ENCODE data around the gene SURF4.

SURF4 gene

DNA sequence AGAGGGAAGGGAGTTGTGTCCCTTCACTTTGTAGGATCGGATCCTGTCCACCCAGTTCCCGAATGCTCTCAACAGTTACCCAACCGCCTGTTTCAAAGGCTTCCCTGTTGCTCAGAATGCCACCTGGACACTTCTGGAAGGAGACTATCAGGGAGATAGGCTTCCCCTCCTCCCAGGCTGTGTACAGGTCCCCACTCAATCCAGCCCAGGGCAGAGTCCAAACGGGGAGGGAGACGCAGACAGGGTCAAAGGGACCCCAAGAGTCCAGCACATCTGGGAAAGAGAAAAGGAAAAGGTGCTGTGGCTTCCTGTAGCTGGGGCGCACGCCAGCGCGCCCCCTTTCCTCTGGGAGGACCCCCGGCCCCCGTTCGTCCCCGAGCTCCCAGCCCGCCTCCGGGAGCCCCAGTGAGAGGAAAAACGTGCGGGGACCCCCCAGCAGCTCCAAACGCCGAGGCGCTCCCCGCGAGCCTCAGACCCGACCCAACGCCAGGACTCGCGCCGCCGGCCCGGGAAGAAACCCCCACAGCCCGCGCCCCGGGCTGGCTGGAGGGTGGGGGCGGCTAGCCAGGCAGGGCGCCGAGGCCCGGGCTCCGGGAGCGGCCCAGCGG lies 640 bp downstream of the SURF4 start:
- no peak for DNase-seq (ENCODE audit: low read depth in 2 of 2)

DNA sequence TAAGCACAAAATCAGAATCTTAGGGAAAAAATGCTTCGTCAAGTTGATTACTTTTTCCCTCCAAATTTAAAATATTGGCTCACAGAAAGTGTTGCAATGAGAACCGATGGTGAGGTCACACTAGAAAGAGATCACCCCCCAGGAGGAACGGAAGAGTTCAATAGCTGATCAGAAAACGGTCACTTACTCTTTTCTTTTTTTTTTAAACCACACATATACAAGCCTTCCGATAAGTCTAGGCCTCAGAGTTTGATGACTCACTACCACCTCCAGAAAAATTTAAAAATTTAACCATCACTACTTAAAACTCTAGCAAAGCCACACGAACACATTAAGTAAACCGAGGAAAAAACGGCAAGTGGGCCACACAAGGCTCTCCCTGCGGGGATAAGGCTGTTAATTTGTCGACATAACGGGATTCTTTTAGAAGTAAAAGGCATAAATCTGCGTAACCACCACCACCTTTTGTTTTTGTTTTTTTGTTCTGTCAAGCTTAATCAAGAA lies 1.2 kb downstream of the SURF4 start:
- no peak for DNase-seq (ENCODE audit: low read depth in 2 of 2)

DNA sequence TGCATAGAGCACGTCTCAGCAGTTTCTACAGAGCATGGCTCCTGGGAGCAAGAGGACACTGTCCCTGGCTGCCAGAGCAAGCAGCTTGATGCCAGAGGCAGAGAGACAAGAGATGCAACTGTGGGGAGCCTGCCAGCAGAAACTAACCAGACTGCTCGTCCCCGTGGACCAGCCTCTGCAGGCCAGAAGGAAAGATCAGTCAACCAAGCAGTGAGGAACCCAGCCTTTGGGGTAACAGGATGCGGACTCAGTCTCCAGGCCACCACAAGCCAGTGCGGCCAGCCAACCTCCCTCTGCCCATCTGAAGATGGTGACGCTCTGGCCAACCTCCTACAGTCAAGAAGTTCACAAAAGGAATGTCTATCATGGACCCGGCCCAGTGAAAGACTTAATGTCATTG lies 3.7 kb downstream of the SURF4 start:
- DNase-seq (ENCODE audit: low read depth in 2 of 2), result no peak

DNA sequence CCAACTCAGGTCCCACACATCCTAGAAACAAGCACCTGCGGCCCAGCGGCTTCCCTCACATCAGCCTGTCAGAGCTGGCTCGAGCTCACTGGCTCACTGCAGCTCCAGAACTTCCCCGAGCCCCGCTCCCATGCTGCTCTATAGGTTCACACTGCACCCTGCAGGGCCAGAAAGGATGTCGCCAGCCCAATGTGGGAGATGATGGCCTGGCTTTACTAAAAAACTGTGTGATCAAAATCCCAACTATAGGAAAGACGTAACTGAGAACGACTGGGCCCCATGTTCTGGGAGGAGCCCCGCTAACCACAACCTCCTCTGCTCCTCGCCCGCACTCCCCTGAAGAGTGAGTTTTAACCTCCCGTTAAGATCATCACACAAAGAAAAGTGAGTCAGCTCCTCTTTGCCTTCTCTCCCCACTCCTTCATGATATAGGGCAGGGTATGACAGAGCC lies 4.6 kb downstream of the SURF4 start:
- no peak for DNase-seq (ENCODE audit: low read depth in 2 of 2)

DNA sequence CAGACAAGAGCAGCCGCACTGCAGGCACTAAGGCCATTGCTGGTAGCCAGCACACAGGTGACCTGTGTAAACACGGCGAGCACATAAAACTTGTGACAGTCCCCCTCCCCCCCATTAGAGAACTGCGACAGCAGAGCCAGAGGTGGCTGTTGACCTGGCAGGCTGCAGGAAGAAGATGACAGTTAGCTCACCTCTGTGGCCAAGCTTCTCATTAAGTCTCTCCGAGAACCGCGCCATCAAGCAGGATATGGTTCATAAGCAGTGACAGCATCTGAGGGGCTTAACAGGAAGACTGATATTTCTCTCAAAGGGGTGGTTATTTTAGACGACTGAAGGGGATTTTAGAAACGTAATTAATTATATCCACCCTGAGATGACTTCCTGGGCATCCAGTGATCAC lies 5.2 kb downstream of the SURF4 start:
- no peak for DNase-seq (ENCODE audit: low read depth in 2 of 2)

DNA sequence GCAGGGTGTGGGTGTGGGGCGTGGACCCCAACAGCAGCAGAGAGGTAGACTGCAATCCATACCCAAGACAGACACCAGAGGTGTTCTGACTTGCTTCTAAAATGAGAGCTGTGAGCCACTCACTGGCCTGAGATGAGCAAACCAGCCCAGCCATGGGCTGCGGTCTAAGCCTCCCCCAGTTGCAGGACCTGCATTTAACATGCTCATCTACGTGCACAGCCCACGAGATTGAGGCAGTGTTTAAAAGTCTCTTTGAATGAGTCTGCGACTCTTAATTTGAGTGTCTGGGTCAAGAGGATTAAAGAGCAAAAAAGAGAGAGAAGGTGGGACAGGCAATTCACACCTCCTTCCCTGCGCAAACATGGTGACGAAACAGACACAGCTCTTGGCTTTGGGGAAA lies 5.9 kb downstream of the SURF4 start:
- DNase-seq (ENCODE audit: low read depth in 2 of 2), result no peak

DNA sequence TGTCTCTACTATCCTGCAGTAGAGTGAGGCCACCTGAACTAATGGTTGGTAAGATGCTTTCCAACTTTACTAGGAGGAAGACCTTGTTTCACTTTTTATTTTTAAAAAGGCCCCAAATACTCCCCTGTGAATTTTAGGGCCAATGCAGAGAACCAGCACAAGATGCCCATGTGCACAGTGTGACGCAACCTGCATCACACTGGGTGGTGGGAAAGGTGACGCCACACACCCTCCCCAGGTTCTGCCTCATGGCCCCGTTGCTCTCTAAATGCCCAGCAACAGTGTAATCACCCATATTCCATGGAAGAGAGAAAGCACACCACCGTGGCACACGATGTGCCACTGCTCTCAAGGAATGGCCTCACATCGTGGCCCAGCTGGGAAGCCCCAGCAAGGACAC lies 6.4 kb downstream of the SURF4 start:
- DNase-seq (ENCODE audit: low read depth in 2 of 2), result no peak

DNA sequence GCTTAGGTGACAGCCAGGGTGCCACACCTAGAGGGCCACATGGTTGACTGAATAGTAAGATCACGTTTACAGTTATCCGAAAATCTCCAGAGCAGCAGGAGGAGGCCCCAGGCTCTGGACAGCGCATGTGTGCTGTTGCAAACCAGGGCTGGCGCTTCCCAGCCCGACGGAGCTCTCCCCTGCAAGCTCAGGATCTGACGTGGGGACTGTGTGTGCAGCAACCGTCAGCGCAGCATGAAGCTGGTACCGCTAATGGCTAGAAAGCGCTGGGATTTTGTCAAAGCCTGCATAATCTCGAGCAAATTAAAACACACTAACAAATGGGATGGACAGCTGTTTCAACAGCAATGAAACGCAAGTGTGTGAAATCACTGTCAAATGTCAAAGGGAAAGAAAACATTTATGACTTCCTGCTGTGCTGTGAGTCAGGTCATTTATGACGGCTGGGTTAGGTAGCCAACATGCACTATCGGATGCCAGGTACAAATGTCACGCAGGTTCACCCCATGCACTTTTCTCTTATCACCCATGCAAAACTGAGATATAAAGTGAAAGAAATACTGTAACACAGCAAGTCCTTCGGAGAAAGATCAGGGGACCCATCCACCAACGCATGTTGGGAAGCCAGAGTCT lies 7.5 kb downstream of the SURF4 start:
- no peak for DNase-seq (ENCODE audit: low read depth in 2 of 2)

DNA sequence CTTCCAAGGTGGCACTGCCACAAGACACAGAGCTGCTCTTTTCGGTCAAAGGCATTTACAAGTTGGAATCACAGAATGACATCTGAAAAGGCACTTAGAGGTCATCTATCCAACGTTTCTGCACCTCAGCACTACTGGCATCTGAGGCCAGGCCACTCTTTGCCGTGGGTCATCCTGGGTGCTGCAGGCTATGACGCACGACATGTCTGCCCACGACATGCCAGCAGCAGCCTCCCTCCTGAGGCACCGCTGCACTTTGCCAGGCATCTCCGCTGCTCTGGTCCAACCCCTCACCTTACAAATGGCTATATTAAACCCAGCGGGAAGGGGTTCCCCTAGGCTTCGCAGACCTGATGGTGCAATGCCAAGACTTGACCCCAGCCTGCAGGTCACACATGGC lies 8.1 kb downstream of the SURF4 start:
- no peak for DNase-seq (ENCODE audit: low read depth in 2 of 2)

DNA sequence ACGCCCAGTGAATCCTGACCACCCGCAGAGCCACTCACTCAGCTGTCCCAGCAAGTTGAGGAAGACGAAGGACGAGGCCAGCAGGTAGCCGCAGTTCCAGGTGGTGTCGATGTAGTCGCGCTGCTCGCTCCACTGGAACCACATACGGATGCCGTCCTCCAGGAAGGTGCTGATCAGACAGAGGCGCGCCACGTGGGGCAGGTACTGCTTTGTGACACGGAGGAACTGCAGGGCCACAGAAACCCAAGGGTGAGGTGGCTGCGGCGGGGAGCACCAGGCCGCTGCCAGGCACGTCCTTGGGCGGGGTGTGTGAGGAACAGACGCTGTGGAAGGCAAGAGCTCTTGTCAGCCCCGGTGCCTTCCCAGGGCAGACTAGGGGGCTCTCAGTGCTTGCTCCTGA lies 8.6 kb downstream of the SURF4 start:
- DNase-seq (ENCODE audit: low read depth in 2 of 2), result no peak

DNA sequence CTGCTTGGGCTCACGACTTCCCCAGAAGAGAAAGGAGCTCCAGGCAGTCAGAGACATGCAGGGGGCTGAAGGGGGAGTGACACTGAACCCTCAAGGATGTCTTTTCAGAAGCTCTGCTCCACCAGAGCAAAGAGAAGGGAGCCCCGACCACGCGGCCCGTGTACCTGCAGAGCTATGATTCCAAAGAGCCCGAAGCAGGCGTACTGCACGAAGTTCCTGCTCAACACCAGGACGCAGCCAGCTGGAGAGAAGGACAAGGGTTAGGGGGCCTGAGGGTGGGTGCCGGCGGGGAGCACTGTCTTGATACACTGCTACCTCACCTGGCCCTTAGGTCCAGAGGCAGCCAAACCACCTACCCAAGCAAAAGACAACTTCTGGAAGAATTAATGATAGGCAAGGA lies 9.4 kb downstream of the SURF4 start:
- DNase-seq (ENCODE audit: low read depth in 2 of 2), result no peak

DNA sequence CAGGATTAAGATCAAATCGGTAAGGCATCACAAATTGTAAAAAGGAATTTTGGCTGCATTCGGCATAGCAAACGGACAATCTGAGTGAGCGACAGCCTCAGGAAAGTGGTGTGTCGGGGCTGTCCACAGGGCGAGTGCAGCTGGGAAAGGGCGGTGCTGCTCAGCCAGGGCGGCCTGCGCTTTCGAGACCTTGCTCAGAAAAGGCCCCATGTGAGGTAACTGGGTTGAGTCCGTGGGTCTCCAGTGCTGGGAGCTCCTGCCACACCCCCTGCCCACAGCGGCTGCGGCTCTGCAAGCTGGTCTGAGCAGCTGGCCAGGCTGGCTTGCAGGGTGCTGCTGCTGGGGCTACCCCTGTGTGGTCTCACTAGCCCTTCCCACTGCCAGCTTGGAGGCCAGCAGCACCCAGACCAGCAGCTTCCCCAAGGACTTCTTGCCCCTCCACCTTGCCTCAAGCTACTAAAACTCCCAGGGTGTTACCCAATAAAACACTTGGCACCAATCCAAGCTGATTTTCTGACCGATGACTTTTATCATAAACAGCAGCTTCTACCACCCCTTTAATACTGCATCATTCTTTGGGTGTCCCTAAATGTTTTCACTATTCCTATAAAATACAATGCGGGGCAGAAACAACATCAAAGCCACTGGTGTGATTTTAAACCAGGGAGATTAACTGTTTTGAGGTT lies 13.4 kb downstream of the SURF4 start:
- no peak for DNase-seq (ENCODE audit: low read depth in 2 of 2)

DNA sequence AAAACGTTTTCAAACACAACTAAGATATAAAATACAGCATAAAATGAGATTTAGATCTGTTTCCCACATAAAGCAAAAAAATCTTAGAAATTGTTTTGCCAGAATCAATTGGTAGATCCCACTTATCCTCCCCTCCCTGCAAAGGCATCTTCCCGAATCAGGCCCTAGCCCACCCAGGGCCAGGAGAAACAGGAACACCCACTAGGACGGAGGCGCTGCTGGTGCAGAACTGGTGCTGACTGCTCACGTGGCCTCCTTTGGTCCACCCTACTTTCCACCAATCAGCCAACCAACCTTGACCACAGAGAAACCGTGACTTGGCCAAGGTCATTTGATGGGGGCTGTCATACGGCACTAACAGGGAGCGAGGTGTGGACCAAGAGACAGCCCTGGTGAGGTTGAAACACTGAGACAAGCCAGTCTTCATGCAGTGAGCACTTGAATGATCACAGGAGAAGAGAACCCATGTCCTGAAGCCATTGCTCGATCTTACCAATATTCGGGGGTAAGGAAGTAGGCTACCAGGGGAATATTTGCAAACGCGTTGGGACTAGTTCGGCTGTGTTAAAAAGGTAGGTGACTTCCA lies 14.3 kb downstream of the SURF4 start:
- DNase-seq (ENCODE audit: low read depth in 2 of 2), result no peak

DNA sequence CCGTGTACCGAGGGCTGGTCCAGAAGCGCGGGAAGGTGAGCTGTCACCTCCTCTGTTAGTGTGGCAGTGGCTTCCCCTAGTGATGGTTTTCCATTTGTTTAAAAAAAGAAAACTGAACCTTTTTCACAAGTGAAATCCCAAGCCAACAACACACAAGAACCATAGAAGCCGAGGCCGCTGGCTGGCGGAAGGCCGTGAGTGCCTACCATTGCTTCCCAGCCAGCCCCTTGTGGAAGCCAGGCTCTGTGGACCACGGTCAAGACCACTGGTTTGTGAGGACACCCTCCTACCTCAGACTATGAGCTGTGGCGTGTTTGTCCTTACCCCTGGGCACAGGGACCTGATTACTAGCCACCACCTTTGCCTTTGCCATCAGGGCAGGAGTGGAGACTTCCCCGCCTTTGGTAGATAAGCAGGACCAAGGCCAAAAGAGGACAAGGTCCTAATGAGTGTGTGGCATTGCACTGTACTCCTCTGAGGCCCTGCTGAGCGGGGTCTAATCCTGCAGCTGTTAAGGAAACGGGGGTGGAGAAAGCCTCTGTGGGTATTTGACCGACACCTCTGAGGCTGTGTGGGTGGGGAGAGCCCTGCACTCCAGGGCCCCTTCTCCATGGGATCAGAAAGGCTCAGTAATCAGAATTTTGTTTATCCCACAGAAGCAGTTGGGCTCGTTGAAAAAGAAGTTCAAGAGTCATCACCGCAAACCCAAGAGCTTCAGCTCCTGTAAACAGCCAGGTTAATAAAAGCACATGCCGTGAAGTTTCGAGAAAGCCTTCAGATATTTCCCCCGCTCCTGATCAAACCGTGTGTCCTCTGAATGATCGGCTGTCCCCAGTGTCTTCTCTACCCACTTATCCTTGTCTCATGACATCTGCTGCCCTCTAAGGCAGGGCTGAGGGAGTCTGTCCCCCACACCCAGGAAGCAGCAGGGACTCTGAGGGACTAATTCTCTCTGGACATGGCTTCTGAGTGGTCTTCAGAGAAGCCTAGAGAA lies 15.2 kb downstream of the SURF4 start:
- DNase-seq (ENCODE audit: low read depth in 2 of 2), result no peak

DNA sequence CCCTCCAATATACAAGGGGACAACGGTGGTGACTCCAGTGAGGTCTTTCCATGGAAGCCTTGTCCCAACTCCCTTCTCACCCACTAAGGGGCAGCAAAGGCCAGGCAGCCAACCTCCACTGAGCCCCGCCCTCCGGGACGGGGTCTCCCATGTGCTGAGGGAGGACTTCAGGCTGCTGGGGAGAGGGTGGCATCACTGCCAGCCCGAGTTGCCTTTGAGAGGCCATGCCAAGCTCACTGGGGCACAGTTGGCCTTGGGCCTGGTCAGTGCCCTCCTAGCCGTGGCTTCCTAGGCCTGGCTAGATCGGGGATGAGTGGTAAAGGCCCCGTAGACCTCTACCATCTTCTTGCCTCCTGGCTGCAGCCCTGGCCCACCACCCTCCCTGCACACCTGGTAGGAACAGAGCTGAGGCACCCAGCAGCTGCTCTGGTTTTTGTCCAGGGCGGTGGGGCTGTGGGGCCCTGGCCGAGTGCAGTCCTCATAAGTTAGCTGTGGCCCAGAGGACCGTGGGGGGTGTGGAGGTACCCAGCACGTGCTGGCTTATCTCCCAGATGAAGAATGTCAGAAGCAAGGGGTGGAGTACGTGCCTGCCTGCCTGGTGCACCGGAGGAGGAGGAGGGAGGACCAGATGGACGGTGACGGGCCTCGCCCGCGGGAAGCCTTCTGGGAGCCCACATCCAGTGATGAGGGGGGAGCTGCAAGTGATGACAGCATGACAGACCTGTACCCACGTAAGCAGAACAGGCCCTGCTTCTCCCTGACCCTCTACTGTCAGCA lies 16.3 kb downstream of the SURF4 start:
- DNase-seq (ENCODE audit: low read depth in 2 of 2), result no peak

DNA sequence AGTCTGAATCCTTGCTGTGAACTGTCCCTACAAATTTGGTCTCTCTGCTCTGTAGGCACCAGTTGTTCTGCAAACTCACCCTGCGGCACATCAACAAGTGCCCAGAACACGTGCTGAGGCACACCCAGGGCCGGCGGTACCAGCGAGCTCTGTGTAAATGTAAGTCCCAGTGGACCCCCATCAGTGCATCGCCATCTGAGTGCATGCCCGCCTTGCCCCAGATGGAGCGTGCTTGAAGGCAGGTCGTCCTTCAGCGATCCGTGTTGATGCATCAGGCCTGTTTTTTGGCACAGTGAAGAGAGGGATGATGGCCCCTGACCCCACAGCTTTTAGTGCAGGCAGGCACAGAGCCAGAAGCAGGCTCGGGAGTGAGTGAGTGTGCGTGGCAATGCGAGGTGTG lies 18.2 kb downstream of the SURF4 start:
- DNase-seq (ENCODE audit: low read depth in 2 of 2), result no peak

DNA sequence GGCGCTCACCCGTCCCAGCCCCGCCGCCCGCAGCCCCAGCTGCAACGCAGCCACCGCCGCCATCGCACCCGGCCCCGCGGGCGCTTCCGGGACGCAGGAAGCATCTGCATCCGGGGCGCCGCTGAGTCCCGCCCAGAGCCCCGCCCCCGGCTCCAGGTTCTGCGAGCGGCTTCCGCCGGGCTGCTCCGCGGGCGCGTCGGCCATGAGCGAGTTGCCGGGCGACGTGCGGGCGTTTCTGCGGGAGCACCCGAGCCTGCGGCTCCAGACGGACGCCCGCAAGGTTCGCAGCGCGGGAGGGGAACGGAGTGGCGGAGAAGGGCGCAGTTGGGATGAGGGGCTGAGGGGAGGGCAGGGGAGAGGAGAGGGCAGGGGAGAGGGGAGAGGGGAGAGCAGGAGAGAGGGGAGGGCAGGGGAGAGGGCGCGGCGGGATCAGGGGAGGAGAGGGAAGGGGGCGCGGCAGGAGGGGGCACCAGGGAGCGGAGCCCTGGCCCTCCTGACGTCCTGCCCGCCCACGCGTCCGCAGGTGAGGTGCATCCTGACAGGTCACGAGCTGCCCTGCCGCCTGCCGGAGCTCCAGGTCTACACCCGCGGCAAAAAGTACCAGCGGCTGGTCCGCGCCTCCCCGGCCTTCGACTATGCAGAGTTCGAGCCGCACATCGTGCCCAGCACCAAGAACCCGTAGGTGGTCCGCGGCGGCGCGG lies 19.3 kb downstream of the SURF4 start, which contains the start of the genes SURF1 and SURF2:
TSS of gene SURF1 (minus strand) at position 97 of the 701 bp plus-strand sequence. CDS start at position 63, 34 bp downstream.
TSS of gene SURF2 (plus strand) at position 160 of the 701 bp plus-strand sequence. CDS start at position 203, 43 bp downstream.
- DNase-seq (ENCODE audit: low read depth in 2 of 2), result no peak

DNA sequence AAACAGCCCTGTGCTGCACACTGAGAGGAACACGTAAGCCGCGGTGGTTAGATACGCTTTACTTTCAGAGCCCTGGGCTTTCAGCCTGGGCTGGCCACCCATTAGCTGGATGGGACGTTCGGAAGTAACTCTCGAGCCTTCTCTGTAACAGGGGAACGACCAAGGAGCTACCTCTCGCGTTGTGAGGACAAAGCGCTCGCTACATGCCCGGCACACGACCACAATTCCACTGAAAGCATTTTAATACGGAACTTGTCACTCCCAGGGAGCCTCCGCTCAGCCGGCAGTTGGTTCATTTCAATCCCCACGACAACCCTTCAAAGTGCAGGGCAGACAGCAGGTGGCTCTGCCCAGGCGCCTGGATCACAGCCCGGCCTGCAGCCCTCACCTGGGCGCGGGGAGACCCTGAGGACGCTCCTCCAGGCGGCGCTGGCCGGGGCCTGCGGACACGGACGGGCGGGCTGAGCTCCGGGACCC lies 19.9 kb downstream of the SURF4 start:
- no peak for DNase-seq (ENCODE audit: low read depth in 2 of 2)

DNA sequence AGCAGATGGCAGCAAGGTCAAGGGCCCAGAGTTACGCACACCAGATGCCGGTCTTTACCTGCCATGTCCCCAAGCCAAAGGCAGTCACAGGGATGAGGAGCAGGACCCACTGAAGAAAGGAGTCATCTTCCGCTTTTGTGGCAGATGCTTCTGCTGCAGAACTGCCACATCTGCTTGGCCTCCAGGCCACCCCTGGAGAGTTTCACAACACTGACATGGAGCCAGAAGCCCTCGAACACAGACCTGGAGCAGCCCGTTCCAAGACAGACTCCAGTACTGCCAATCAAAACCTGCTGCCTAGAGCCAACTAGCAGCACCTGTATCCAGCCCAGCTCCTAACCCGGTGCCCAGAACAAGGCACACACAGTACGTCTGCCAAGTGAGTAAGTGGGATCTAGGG lies 21.1 kb downstream of the SURF4 start:
- DNase-seq (ENCODE audit: low read depth in 2 of 2), result no peak

DNA sequence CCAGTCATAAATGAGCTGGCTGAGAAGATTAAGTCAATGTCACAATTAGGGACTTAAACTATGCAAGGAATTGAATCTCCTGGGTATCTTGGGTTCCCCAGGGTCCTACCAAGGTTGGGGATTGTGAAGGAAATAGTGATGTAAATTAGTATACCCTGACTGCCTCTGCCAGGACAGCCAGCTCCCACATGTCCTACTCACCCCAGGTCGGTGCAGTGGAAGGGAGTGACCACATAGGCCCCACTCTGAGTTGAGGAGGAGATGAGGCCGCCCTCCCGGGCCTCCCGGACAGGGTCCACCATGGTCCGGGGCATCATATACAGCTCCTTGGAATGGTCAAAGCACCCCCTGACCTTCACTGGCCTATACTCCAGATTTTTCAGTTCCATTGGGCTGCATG lies 22.3 kb downstream of the SURF4 start:
- DNase-seq (ENCODE audit: low read depth in 2 of 2), result no peak

Measured in fibroblast of skin of left biceps (primary cell).